Gastrocnemius medialis (tissue), 4 donors: ENCODE results near the gene CCN5. TPM values are rescaled to one million over a fixed set of nuclear protein-coding genes. Genes with fewer than 3 reads are reported as not detected.

Experiments used
- ATAC-seq, 2 donors: fragments of 150-250 bp; one replicate each; pipeline ENCODE4 v1.9.1; 2016
- DNase-seq, 2 donors: peaks; one replicate each; pipeline ENCODE4 v3.0.0-alpha.2; 2019
- H3K27ac ChIP-seq, 4 donors: fragments of 200-600 bp; sonication (generic); 1 replicate in 1 of 4; 2 replicates in 3 of 4; pipeline ENCODE4 v1.5.1; 2016 to 2018; ENCODE audit warnings: mild to moderate bottlenecking in 2 of 4, moderate library complexity in 1 of 4
- H3K27me3 ChIP-seq, 3 donors: fragments of 200-600 bp; sonication (generic) in 2 of 3; 1 replicate in 1 of 3; 2 replicates in 2 of 3; pipeline versions ENCODE4 v1.5.1 to v1.6.0; 2016 to 2019; ENCODE audit warnings: mild to moderate bottlenecking in 1 of 3, moderate library complexity in 1 of 3
- H3K36me3 ChIP-seq, 2 donors: fragments of 200-600 bp; sonication (generic) in 1 of 2; one replicate each; pipeline ENCODE4 v1.5.1; 2017 to 2018
- H3K4me1 ChIP-seq, 2 donors: fragments of 200-600 bp; sonication (generic) in 1 of 2; one replicate each; pipeline ENCODE4 v1.5.1; 2016 to 2017; ENCODE audit warnings: mild to moderate bottlenecking in 2 of 2
- H3K4me3 ChIP-seq, 4 donors: fragments of 200-600 bp; sonication (generic) in 3 of 4; 1 replicate in 1 of 4; 2 replicates in 3 of 4; pipeline ENCODE4 v1.5.1; 2016 to 2019; ENCODE audit warnings: mild to moderate bottlenecking in 2 of 4
- H3K9me3 ChIP-seq, 3 donors: fragments of 200-600 bp; sonication (generic) in 2 of 3; 1 replicate in 1 of 3; 2 replicates in 2 of 3; pipeline ENCODE4 v1.5.1; 2016 to 2019
- POLR2A ChIP-seq, 2 donors: fragments of 450-650 bp; IDR thresholded peaks; one replicate each; pipeline ENCODE4 v1.6.1; 2017; ENCODE audit warnings: antibody characterized with exemption in 2 of 2, mild to moderate bottlenecking in 2 of 2, moderate library complexity in 2 of 2
- in situ Hi-C, 4 donors: fragments of 200-750 bp; cut with MboI; loops; one replicate each; pipeline versions ENCODE4 v1.15.0 to v1.8.0; 2017; ENCODE audit warnings: low sequenced_read_pairs in 4 of 4
- intact Hi-C: fragments of 100-400 bp; cut with DNase I; formaldehyde crosslinking; loops from one replicate; pipeline ENCODE4 v1.15.1; 2023; ENCODE audit warnings: low total_unique reads
- total RNA-seq, 4 donors: library from RNA; depleted of rRNA; stranded (reverse); fragments of >200 nt; gene quantifications; one replicate each; pipeline versions ENCODE4 v1.1.0 to v1.2.3, GENCODE V29; 2016
- TF ChIP-seq, protein P1 (sequence below), 5 experiments: fragments of 450-650 bp in 3 of 5; fragments of 200-600 bp in 2 of 5; sonication (generic) in 2 of 5; IDR thresholded peaks in 4 of 5; conservative IDR thresholded peaks in 1 of 5; 1 replicate in 4 of 5; 2 replicates in 1 of 5; pipeline ENCODE4 v1.5.1; 2016 to 2019; ENCODE audit warnings: antibody characterized with exemption in 5 of 5, mild to moderate bottlenecking in 3 of 5, moderate library complexity in 3 of 5

Gene CCN5
- total RNA-seq, 4 donors from 2014 or later, result 16.4 to 65.3 (median 45.7) TPM

DNA sequence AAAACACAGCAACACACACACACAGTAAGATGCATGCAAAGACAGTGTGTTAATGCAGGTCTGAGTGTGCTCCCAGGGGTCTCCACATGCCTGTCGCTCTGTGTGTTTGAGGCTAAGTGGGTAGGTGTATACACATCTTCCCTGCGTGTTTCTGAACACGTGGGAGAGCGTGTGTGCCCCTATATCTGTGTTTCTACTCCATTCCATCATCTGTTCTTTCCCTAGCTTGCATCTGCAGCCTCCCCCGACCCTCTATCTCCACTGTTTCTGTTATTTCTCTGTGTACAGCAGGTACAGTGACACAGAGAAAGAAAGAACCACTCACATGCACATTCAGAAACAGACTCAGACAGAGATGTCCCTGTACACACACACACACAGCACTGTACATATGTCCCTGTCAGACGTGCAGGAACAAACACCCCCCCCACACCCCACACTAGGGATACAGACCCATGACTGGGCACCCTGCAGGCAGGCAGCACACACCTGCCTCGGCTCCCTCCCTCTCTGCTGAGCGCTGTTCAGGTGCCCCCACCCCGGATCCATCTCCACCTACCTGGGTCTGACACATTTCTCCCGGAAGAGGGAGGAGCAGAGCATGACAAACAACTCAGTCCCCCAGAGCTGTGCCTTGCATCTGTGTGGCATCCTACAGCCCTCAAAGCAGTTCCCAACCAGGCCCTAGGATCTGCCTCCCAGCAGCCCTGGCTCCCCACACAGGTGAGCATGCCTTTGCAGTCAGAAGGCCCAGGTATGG, 58.1 kb downstream of the CCN5 start:
- in situ Hi-C loops, result no loop called here
- no peaks in the 10 kb centered on the region for H3K36me3 ChIP-seq
- no peaks in the 10 kb centered on the region for H3K27me3 ChIP-seq
- no peak overlapping the region for H3K27ac ChIP-seq
- TF ChIP-seq, protein P1, sequence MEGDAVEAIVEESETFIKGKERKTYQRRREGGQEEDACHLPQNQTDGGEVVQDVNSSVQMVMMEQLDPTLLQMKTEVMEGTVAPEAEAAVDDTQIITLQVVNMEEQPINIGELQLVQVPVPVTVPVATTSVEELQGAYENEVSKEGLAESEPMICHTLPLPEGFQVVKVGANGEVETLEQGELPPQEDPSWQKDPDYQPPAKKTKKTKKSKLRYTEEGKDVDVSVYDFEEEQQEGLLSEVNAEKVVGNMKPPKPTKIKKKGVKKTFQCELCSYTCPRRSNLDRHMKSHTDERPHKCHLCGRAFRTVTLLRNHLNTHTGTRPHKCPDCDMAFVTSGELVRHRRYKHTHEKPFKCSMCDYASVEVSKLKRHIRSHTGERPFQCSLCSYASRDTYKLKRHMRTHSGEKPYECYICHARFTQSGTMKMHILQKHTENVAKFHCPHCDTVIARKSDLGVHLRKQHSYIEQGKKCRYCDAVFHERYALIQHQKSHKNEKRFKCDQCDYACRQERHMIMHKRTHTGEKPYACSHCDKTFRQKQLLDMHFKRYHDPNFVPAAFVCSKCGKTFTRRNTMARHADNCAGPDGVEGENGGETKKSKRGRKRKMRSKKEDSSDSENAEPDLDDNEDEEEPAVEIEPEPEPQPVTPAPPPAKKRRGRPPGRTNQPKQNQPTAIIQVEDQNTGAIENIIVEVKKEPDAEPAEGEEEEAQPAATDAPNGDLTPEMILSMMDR (IDR thresholded peaks at IDR 0.05 in 4 of 5, conservative IDR thresholded peaks at IDR 0.05 in 1 of 5), result no peak
- TF ChIP-seq POLR2A (IDR thresholded peaks at IDR 0.05), result no peak
- intact Hi-C loops, result no loop called here
- H3K4me1 ChIP-seq, result no peaks in the 10 kb centered on the region
- no peaks in the 10 kb centered on the region for H3K9me3 ChIP-seq
- no peak for ATAC-seq
- no peak overlapping the region for H3K4me3 ChIP-seq
- no peak for DNase-seq

DNA sequence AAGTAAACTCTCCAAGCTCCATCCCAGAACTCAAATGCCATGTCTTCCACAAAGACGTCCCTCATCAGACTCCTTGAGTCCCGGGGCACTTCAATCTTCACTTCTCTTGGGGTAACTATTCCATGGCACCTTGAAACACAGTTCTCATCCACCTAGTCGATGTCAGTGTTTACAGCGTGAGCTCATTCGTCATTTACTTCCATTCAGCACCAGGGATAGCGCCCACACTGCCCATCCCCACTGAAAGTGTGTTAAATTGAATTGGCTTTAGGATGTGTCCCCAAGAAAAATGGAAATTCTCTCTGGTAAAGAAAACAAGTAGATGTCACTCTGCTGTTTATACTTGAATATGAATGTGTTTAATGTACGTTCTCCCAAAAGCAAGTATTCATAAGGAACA, 61.8 kb downstream of the CCN5 start:
- intact Hi-C loops (no loop called here), in situ Hi-C loops (no loop called here)
- DNase-seq (no peak), ATAC-seq (no peak)
- H3K4me1 ChIP-seq, result no peaks in the 10 kb centered on the region
- no peak overlapping the region for H3K4me3 ChIP-seq
- no peaks in the 10 kb centered on the region for H3K9me3 ChIP-seq
- no peaks in the 10 kb centered on the region for H3K36me3 ChIP-seq
- H3K27me3 ChIP-seq, result no peaks in the 10 kb centered on the region
- TF ChIP-seq, protein P1 (IDR thresholded peaks at IDR 0.05 in 4 of 5, conservative IDR thresholded peaks at IDR 0.05 in 1 of 5), result no peak
- no peak for TF ChIP-seq POLR2A (IDR thresholded peaks at IDR 0.05)
- no peak overlapping the region for H3K27ac ChIP-seq

Other genes starting within 250 kb of the CCN5 start
- 1 to 10 TPM; 3.5 to 5.0 (median 4.7) TPM for gene TTPAL, start 239.5 kb upstream of the CCN5 start, total RNA-seq
- 100 to 1,000 TPM in 3 of 4 donors, 10 to 100 TPM in 1; 93.3 to 174 (median 139) TPM for gene SERINC3, start 193.3 kb upstream of the CCN5 start, total RNA-seq
- 100 to 1,000 TPM in 2 of 4 donors, 10 to 100 TPM in 2; 72.9 to 153 (median 100) TPM for gene PKIG, start 132.8 kb upstream of the CCN5 start, total RNA-seq
- gene ADA, start 63.7 kb upstream of the CCN5 start, total RNA-seq, result 1 to 10 TPM; 2.2 to 5.1 (median 3.0) TPM
- under 1 TPM in 1 of 4 donors, not detected in 3; 0.20 TPM for gene KCNK15, start 30.5 kb downstream of the CCN5 start, total RNA-seq
- under 1 TPM in 2 of 4 donors, not detected in 2; 0.13 to 0.41 TPM for gene RIMS4, start 95.2 kb downstream of the CCN5 start, total RNA-seq
- 10 to 100 TPM; 73.2 to 77.9 (median 75.2) TPM for gene YWHAB, start 170.3 kb downstream of the CCN5 start, total RNA-seq
- gene PABPC1L, start 194.7 kb downstream of the CCN5 start, total RNA-seq, result 1 to 10 TPM in 1 of 4 donors, under 1 TPM in 3; 0.22 to 3.8 (median 0.54) TPM
- gene TOMM34, start 245.0 kb downstream of the CCN5 start, total RNA-seq, result 10 to 100 TPM in 3 of 4 donors, 1 to 10 TPM in 1; 9.8 to 19.2 (median 17.0) TPM